ENCODE measurements around the gene SMARCA4. TPM values are rescaled to one million over a fixed set of nuclear protein-coding genes. Genes with fewer than 3 reads are reported as not detected.

Gene SMARCA4
- total RNA-seq, 1 experiment from 2014 or later: 127 TPM

DNA sequence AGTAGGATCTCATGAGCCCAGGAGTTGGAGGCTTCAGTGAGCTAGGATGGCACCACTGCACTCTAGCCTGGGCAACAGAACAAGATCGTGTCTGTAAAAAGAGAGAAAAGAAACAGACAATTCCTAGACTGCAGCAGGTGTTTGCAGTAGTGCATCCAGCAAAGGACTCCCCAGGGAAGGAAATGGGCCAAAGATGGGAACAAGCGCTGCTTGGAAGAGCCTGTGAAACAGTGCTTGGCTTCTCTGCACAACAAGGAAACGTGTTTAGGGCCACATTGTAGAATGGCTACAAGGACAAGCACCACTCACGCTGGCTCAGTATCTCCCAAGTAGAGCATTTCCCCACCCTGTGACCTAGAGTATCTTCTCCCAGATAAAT, 93.0 kb downstream of the SMARCA4 start:
- ChIA-PET CTCF (no interaction called here), POLR2A (interaction anchor here (0.8 kb wide), 1 partner anchor 36 kb away, joined by 3 read pairs; no protein-coding TSS in a partner anchor)
- no peak for DNase-seq (ENCODE audit: unreplicated experiment)
- H3K9me3 Mint-ChIP-seq (ENCODE audit: unreplicated experiment): no peaks in the 10 kb centered on the region
- H3K27ac Mint-ChIP-seq (ENCODE audit: low read depth, unreplicated experiment): no peak overlapping the region
- TF ChIP-seq, protein P1, sequence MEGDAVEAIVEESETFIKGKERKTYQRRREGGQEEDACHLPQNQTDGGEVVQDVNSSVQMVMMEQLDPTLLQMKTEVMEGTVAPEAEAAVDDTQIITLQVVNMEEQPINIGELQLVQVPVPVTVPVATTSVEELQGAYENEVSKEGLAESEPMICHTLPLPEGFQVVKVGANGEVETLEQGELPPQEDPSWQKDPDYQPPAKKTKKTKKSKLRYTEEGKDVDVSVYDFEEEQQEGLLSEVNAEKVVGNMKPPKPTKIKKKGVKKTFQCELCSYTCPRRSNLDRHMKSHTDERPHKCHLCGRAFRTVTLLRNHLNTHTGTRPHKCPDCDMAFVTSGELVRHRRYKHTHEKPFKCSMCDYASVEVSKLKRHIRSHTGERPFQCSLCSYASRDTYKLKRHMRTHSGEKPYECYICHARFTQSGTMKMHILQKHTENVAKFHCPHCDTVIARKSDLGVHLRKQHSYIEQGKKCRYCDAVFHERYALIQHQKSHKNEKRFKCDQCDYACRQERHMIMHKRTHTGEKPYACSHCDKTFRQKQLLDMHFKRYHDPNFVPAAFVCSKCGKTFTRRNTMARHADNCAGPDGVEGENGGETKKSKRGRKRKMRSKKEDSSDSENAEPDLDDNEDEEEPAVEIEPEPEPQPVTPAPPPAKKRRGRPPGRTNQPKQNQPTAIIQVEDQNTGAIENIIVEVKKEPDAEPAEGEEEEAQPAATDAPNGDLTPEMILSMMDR (IDR thresholded peaks at IDR 0.05; ENCODE audit: unreplicated experiment): no peak
- no peak overlapping the region for H3K4me3 Mint-ChIP-seq (ENCODE audit: unreplicated experiment)
- H3K27me3 Mint-ChIP-seq (ENCODE audit: insufficient read depth, unreplicated experiment): no peaks in the 10 kb centered on the region
- no TSS peak for BruUV-seq (replicated peaks)
- H3K4me1 Mint-ChIP-seq (ENCODE audit: insufficient read depth, unreplicated experiment): no peaks in the 10 kb centered on the region
- peaks cover 56% of the 10 kb centered on the region for H3K36me3 Mint-ChIP-seq (ENCODE audit: insufficient read depth, unreplicated experiment)
- intact Hi-C loops (cut with micrococcal nuclease): no loop called here

- Mint-ChIP-seq H3K9me3 (ENCODE audit: unreplicated experiment) (no peaks in the 10 kb centered on the region), H3K27ac (ENCODE audit: low read depth, unreplicated experiment) (no peak overlapping the region), H3K36me3 (ENCODE audit: insufficient read depth, unreplicated experiment) (peaks cover 59% of the 10 kb centered on the region), H3K4me3 (ENCODE audit: unreplicated experiment) (no peak overlapping the region), H3K4me1 (ENCODE audit: insufficient read depth, unreplicated experiment) (no peaks in the 10 kb centered on the region), H3K27me3 (ENCODE audit: insufficient read depth, unreplicated experiment) (no peaks in the 10 kb centered on the region)
- TF ChIP-seq, protein P1 (IDR thresholded peaks at IDR 0.05; ENCODE audit: unreplicated experiment): no peak
- DNase-seq (ENCODE audit: unreplicated experiment): no peak
- ChIA-PET CTCF (no interaction called here), POLR2A (interaction anchor here (0.6 to 1.0 kb wide), 2 partner anchors 37 to 287 kb away, joined by 3 to 4 read pairs; no protein-coding TSS in a partner anchor)
- intact Hi-C loops (cut with micrococcal nuclease): no loop called here
- BruUV-seq (replicated peaks): no TSS peak
Measured at GRCh38 chr19:11054200-11054599, 93.4 kb downstream of the SMARCA4 start.

GRCh38 chr19:11054628-11055027, 93.8 kb downstream of the SMARCA4 start:
- Mint-ChIP-seq H3K27ac (ENCODE audit: low read depth, unreplicated experiment) (no peak overlapping the region), H3K27me3 (ENCODE audit: insufficient read depth, unreplicated experiment) (no peaks in the 10 kb centered on the region), H3K4me3 (ENCODE audit: unreplicated experiment) (no peak overlapping the region), H3K9me3 (ENCODE audit: unreplicated experiment) (no peaks in the 10 kb centered on the region), H3K4me1 (ENCODE audit: insufficient read depth, unreplicated experiment) (no peaks in the 10 kb centered on the region), H3K36me3 (ENCODE audit: insufficient read depth, unreplicated experiment) (peaks cover 63% of the 10 kb centered on the region)
- no TSS peak for BruUV-seq (replicated peaks)
- intact Hi-C loops (cut with micrococcal nuclease): no loop called here
- ChIA-PET POLR2A (interaction anchor here (0.6 to 1.0 kb wide), 2 partner anchors 36 to 287 kb away, joined by 3 to 4 read pairs; no protein-coding TSS in a partner anchor), CTCF (no interaction called here)
- DNase-seq (ENCODE audit: unreplicated experiment): no peak
- TF ChIP-seq, protein P1 (IDR thresholded peaks at IDR 0.05; ENCODE audit: unreplicated experiment): no peak

DNA sequence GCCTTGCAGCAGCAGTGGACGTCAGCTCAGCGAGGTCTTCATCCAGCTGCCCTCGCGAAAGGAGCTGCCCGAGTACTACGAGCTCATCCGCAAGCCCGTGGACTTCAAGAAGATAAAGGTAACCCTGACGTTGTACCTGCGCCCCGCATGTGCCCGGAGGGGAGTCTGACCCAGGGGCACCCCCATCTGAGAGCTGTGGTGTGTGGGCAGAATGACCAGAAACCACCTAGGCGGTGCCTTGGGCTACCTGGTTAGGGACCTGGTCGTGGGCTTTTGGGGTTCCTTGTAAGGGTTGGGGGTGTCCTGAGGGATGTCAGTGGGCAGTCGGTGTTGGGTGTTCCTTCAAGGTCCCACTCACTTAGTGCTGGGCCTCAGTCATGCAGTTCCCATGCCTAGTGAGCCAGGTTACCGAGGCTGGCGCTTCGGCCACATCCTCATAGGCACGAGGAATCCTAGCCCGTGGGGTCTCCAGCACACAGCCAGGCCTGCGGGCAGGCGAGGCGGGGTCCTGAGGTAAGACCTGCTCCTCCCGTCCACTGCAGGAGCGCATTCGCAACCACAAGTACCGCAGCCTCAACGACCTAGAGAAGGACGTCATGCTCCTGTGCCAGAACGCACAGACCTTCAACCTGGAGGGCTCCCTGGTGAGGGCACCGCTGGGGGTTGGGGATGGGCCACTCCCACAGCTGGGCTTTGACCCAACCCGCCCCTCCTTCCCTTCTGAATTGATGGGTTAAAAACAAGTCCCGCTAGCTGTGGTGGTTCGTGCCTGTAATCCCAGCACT, 97.6 kb downstream of the SMARCA4 start:
- no peaks in the 10 kb centered on the region for H3K4me1 Mint-ChIP-seq (ENCODE audit: insufficient read depth, unreplicated experiment)
- no peaks in the 10 kb centered on the region for H3K27me3 Mint-ChIP-seq (ENCODE audit: insufficient read depth, unreplicated experiment)
- no peak overlapping the region for H3K4me3 Mint-ChIP-seq (ENCODE audit: unreplicated experiment)
- intact Hi-C loops (cut with micrococcal nuclease): no loop called here
- TF ChIP-seq, protein P1 (IDR thresholded peaks at IDR 0.05; ENCODE audit: unreplicated experiment): no peak
- CTCF ChIA-PET: interaction anchor here (0.6 kb wide), 1 partner anchor 24 kb away, joined by 4 read pairs; no protein-coding TSS in a partner anchor
- POLR2A ChIA-PET: interaction anchor here (1.1 kb wide), 1 partner anchor 33 kb away, joined by 3 read pairs; no protein-coding TSS in a partner anchor
- no TSS peak for BruUV-seq (replicated peaks)
- H3K36me3 Mint-ChIP-seq (ENCODE audit: insufficient read depth, unreplicated experiment): peaks cover 63% of the 10 kb centered on the region
- no peaks in the 10 kb centered on the region for H3K9me3 Mint-ChIP-seq (ENCODE audit: unreplicated experiment)
- no peak for DNase-seq (ENCODE audit: unreplicated experiment)
- H3K27ac Mint-ChIP-seq (ENCODE audit: low read depth, unreplicated experiment): no peak overlapping the region

Data from MCF 10A (cell line).